Activated CD8-positive, alpha-beta memory T cell treated with anti-CD3 and anti-CD28 coated beads for 1 hour (primary cell): ENCODE measurements around the gene TPM4.
"Not testable (repeated sequence)": the region's sequence is repeated elsewhere in the genome, so short reads cannot be mapped to it uniquely, and the experiment has no call there.

Experiments used
- DNase-seq, 2 donors: peaks; one replicate each; pipeline ENCODE4 v3.0.0-alpha.2; 2020; ENCODE audit warnings: low read depth in 1 of 2; ENCODE audit errors: extremely low read depth in 1 of 2

Gene TPM4

DNA sequence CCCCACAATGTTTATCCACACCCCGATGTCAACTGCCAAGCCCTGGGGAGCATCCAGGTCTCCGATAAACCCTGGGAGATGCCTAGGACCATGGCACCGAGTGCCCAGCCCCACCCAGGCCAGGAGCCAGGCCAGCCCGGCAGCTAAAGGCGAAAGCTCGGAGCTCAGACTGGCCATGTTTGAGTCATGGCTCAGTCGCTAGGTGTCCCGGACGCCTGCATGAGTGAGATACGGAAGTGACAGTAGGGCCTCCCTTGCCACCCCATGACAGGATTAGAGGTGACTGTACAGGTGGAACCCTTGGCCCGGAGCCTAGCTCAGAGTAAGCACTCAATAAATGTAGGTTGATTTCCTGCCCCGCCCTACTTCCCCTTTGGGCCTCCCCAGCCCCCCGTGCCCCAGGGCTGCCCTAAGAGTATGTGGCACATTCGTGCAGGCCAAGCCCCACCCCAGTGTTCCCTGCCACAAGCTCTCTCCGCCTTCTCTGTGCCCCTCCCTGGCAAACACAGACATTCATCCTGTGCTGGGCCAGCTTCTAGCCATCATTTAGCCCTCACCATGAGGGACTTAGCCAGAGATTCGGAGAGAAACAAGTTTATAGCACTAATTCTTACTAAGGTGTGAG is 5.8 kb upstream of the TPM4 start:
- DNase-seq = peak; percentile 72 to 75

DNA sequence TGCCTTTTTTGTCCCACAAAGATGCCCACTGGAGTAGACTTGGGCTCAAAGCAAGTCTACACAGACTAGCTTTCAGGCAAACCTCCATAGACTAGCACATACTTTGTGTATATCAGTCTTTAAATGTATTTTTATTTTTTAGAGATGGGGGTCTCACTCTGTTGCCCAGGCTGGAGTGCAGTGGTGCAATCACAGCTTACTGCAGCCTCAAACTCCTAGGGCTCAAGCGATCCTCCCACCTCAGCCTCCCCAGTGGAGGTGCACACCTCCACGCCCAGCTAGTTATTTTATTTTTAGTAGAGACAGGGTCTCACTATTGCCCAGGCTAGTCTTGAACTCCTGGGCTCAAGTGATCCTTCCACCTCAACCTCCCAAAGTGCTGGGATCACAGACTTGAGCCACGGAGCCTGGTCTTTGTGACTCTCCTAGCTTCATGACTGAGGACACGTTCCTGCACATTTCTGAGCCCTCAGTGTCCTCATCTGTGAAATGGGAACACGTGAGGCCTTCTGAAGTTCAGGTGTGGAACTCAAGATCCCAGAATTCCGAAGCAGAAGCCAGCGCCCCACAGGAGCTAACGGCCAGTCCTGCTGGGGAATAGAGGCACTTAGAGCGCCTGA is 5.1 kb upstream of the TPM4 start:
- no peak for DNase-seq

DNA sequence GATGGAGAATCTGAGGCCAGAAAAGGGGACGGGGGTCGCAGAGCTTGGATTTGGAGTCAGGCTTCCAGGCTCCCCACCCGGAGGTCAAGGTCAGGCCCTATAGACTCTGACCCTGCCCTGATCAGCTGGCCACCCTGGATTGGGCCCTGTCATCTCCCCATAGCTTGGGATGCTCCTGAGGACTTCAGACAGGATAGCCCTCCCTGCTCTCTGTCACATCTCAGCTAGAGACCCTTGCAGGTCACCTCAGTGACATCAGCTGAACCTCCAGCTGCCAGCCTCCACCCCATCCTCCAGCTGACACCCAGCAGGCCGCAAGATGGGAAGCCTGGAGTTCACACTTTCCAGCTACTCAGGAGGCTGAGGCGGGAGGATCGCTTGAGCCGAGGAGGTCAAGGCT is 2.8 kb upstream of the TPM4 start:
- DNase-seq = no peak

DNA sequence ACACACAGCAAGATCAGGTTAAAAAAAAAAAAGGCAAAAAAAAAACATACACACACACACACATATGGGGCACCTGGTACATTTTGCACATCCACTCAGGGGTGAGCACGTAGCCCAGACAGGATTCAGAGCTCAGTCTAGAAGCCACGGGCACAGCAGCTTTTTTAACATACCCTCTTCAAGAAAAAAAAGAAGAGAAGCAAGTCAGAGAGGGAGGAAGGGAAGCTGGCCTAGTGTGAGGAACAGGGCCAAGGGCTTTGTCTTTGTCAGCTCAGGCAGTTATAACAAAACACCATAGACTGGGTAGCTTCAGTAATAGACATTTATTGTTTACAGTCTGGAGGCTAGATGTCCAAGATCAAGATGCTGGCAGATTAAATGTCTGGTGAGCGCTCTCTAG is 2.3 kb upstream of the TPM4 start:
- DNase-seq = no peak

DNA sequence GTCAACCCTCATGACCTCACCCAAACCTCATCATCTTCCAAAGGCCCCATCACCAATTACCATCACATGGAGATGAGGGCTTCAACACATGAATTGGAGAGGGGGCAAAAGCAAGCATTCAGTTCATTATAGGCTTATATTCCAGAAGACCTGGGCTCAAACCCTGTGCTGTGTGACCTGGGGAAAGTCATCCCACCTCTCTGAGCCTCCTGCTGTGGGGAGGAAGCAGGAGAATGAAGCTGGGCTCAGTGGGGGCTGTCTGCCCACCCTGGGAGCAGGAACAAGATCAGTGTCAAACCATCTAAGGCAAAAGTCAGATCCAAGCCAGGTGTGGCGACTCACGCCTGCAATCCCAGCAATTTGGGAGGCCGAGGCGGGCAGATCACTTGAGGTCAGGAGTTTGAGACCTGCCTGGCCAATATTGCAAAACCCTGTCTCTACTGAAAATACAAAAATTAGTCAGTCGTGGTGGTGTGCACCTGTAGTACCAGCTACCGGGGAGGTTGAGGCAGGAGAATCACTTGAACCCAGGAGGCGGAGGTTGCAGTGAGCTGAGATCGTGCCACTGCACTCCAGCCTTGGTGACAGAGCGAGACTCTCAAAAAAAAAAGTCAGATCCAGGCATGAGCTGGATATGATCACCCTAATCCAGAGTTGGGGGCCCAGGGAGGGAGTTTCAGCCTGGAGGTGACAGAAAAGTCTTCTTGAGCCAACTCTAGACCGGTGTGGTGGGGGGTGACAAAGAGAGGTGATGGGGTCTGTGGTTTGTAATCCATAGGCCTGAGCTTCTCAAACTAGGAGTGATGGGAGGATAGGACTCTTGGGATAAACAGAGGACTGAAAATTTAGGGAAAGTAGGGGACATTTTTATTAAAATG is 1.6 kb upstream of the TPM4 start:
- no peak for DNase-seq

DNA sequence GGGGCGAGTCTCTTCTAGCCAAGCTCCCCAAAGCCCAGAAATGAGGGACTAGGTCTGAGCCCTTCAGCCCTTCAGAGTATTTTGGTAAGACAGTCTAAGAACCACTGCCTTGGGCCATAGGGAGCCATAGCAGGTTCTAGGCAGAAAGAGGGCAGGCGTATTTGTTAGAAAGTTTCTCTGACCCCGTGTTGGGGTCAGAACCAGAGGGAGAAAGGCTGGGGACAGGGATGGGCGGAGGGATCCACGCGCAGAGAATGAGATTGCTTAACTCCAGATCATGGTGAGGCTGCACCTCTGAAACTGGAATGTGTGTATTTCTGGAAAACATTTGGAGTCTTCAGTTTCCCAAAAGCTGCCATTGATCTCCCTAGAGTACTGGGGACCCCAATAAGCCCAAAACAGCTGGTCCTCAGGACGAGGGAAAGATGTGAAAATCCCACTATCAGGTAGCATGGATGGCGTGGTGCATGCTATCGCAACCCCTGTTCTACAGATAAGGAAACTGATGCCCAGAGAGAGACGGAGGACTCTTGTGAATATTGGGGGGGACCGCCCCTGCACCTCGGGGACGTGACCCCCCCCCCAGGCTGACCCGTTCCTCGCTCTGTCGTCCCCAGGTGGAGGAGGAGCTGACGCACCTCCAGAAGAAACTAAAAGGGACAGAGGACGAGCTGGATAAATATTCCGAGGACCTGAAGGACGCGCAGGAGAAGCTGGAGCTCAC is 703 bp upstream of the TPM4 start:
- DNase-seq = no peak

DNA sequence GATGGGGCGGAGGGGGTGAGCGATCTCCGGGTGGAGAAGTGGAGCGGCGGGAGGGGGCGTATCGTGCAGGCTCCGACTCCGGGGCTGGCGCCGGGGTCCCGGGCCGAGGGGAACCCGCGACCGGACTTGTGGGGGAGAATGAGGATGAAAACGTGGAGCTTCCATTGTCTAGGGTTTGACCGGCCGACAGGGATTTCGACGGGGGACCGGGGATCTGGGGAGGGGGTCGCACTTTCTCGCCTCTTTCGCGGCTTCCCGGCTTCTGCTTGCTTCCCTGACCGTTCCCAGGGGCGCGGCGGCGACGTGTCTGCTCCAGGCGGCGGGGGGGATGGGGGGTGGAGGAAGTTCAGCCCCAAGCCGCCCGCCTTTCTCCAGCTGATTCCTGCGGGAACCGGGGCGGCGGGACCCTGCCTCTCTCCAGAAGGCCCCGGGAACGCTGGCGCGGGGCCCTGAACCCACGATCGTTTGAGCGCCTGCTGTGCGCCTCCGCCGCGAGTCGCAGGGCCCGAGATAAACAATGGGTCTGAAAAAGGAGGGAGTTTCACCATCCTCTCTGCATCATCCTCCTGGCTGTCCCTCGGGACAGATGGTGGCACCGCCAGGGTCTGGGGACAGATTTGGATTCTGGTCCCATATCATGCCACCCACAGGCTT is 790 bp downstream of the TPM4 start:
- DNase-seq = no peak

DNA sequence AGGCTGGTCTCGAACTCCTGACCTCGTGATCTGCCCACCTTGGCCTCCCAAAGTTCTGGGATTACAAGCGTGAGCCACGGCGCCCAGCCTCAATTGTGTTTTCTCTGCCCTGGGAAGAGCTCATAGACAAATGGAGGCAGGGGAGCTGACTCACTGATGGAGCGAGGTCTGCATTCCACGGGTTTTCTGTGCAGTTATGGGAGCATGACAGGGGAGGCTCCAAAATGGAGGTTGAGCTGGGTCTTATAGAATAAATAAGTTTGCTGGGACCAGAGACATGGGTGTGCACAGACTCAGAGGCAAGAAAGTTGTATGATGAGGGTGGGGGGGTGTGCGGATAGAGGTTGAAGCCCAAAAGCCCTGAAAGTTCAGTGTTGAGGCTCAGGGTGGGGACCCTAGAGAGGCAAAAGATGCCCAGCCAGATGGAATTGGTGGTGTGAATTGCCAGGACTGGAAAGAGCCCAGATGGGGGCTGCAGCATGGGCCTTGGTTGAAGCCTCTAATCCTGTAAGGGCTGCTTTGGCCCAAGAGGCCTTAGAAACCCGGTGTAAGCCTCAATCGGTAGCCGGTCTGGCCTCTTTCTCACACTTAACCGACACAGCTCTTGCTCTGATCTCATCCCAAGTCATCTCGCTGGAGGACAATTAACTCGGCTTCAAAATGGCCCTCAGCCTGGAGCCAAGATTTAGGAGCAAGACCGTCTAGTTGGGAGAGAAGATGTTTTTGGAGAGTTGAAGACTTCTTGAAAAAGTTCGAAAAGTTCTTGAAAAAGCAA is 1.9 kb downstream of the TPM4 start:
- DNase-seq = no peak

DNA sequence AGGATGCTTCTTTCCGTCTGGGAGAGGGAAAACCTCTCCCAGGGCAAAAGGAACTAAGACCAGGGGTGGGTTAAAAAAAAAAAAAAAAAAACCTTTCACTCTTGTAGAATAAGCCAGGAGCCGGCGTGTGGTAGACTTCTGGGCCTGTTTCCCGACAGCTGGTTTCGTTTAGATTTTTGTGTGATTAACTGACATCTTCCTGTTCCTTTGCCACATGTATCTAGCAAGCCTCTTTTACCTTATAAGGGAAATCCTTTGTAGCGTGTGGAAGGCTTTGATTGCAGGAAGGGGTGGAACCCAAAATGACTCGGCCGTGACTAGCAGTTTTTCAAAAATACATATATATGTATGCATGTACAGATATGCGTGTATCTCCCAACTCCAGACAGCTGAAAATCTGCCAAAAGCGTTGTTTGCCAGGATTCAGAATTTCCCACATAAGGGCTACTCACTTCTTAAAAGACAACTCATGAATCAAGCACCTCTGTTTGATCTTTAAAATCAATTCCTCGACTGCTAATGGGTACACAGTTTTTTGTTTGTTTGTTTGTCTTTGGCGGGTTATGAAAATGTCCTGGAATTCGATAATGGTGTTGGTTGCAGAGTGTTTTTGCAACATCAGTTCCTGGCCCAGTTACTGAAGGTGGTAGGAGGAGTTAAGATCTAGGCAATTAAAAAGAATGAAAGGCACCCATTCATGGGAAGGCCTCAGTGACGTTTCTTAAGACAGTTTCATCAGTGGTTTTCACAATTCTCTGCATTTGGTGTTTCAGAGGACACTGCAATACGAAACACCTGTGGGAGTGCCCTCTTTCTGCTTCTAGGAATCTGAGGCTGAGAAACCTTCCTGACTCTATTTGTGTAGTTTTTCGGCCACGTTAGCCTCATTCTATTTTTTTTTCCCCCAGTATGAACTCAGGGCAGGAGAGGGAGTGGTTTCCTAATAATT is 2.7 kb downstream of the TPM4 start:
- DNase-seq = no peak

DNA sequence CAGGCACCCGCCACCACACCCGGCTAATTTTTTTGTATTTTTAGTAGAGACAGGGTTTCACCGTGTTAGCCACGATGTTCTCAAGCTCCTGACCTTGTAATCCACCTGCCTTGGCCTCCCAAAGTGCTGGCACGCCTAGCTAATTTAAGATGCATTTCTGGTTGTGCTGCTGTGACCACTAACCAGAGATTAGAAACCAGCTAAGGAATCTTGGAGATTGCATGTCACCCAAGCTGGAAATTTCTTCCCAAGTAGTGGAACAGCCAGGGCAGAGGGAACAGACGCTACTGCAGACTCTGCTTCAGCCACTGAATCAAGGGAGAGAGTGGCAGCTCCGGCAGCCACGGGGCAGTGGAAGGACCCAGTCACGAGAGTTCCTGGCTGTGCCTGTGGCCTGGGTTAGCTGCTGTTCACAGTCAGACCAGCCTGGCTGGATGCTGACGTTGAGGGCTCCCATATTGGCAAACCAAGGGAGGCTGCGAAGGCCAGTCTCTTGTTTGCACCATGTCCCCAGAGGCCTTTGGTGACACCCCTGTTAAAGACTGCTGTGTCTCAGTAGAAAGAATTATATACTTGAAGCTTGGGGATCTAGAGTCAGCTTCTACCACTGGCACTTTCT is 7.9 kb downstream of the TPM4 start:
- no peak for DNase-seq

DNA sequence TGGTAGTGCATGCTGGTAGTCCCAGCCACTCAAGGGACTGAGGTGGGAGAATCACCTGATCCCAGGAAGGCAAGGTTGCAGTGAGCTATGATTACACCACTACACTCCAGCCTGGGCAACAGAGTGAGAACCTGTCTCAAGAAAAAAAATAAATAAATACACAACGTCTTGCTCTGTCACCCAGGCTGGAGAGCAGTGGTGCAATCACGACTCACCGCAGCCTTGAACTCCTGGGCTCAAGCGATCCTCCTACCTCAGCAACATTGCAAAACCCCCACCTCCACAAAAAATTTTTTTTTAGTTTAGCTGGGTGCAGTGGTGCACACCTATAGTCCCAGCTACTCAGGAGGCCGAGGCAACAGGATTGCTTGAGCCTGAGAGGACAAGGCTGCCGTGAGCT is 8.8 kb downstream of the TPM4 start:
- no peak for DNase-seq

DNA sequence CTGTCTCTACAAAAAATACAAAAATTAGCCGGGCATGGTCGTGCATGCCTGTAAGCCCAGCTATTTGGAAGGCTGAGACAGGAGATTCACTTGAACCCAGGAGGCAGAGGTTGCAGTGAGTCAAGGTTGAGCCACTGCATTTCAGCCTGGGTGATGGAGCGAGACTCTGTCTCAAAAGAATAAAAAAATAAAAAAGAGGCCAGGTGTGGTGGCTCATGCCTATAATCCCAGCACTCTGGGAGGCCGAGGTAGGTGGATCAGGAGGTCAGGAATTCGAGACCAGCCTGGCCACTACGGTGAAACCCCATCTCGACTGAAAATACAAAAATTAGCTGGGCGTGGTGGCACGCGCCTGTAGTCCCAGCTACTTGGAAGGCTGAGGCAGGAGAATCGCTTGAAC is 11.1 kb downstream of the TPM4 start:
- DNase-seq = not testable (repeated sequence)

DNA sequence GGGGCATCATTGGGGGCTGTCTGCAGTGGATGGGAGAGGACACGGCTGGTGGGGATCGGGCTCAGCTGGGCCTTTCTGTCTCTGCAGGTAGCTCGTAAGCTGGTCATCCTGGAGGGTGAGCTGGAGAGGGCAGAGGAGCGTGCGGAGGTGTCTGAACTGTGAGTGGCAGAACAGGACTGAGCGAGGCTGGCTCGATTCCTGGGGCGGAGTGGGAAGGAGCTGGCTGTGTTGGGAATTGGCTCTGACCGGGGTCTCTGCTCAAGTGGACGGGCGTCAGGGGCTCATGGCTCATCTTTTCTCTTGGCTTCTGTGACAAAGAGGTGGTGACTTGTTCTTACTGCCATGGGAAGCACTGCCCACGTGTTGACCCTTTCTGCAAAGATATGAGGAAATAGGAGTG is 11.6 kb downstream of the TPM4 start:
- DNase-seq = no peak

DNA sequence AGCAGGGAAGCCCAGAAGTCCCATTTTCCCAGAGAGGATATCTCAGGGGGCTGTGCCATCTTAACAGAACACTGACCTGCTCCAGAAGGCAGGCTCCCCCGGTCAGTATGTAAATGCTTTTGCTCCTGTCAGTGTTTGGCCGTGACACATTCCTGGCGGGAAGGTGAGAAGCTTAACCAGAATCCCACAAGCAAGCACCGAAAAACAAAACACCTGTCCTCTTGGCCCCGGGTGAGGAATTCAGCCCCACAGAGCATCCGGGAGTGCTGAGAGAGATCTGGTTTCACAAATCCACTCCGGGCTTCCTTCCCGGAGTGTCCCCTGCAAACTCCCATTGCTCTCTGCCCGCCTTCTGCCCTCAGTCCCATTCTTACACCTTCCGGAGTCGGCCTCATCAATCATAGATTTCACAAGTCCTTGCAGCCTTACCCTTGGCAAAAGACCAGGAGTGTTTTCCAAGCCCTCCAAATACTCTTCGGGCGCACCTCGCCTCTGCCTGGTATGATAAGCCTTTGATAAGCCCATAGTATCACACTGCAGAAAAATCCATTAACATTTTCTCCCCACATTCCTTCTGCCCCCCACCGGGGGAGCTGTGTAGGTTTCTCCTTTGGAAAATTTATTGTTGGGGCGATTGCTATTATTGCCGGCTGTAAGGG is 12.2 kb downstream of the TPM4 start:
- no peak for DNase-seq

DNA sequence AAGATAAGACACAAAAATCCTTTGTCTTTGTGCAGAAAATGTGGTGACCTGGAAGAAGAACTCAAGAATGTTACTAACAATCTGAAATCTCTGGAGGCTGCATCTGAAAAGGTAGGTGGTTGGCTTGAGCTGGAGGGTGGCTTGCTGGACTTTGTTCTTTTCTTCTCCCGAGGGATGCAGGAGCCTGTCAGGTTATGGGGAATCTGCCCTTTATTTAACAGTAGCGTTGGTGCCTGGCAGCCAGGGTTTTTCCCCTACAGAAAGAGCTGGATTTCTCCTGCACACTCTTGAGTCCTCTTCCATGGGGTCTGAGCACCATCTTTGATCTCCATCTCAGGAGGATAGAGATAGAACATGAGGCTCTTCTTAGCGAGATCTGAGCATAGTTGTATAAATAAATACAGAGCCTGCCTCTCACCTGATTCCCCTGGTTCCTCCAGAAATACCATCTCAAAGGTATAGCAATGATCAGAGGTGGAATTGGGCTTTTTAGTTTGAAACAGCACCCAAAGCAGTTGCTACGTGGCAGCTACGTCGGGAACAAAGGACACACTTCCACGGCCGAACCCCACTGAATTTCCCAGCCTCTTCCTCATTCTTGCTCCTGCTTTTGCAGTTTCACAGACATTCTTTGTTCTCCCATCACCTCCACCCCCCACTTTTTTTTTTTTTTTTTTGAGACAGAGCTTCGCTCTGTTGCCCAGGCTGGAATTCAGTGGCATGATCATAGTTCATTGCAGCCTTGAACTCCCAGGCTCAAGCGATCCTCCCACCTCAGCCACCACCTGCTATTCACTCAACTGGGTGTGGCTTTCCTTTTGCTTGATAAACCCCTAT is 12.9 kb downstream of the TPM4 start:
- DNase-seq = no peak

DNA sequence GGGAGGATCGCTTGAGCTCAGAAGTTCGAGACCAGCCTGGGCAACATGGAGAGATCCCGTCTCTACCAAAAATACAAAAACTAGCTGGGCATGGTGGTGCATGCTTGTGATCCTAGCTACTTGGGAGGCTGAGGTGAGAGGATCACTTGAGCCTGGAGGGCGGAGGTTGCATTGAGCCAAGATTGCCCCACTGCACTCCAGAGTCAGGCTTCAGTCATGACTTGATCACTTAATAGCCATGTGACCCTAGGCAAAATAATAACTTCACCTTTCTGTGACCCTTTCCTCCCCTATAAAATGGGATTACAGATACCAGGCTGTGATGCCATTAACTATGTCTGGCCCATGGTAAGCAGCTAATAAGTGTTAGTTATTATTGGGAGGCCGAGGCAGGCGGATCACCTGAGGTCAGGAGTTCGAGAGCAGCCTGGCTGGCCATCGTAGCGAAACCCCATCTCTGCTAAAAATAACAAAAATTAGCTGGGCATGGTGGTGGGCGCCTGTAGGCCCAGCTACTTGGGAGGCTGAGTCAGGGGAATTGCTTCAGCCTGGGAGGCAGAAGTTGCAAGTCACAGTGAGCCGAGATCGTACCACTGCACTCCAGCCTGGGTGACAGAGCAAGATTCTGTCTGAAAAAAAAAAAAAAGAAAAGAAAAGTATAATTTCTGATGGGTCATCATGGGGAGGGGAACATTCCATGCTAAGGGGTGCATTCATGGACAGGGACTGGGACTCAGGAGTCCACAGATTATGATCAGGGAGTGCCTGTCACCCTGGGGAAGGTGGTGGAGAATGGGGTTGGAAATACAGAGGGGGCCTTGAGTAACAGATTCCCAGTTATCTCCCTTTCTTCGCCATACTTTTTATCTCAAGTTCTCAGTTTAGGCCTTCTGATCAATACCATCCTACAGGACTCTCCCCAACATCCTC is 15.5 kb downstream of the TPM4 start:
- DNase-seq = no peak
